ENCODE results near the gene DNER. TPM values are rescaled to one million over a fixed set of nuclear protein-coding genes. Genes with fewer than 3 reads are reported as not detected.

DNER gene
- total and polyA plus RNA-seq, 2 of the 13 experiments (the other 11 are each of a cell fraction or from before 2014, with no cell fraction given): not detected

- H2AFZ ChIP-seq (ENCODE audit: low read length): no peak overlapping the region
- intact Hi-C loops (cut with micrococcal nuclease; ENCODE audit: unreplicated experiment): no loop called here
- H3K36me3 ChIP-seq (replicated peaks in 1 of 2; ENCODE audit: control insufficient read depth in 1 of 2, insufficient read depth in 2 of 2, low read length in 2 of 2): no peaks in the 10 kb centered on the region
- DNase-seq (ENCODE audit: low spot score) (no peak), ATAC-seq (no peak), FAIRE-seq (no peak)
- no peak overlapping the region for H3K9ac ChIP-seq (ENCODE audit: insufficient read depth, low read depth, low read length)
- ChIA-PET CTCF (ENCODE audit: low intra/inter-chr PET ratio, low total read pairs) (no interaction called here), POLR2A (no interaction called here)
- H3K79me2 ChIP-seq (ENCODE audit: insufficient read depth, low read length): no peaks in the 10 kb centered on the region
- no peaks in the 10 kb centered on the region for H3K9me3 ChIP-seq (ENCODE audit: low read length)
- no peaks in the 10 kb centered on the region for H4K20me1 ChIP-seq (ENCODE audit: insufficient read depth, low read length)
- in situ Hi-C loops (cut with HindIII; ENCODE audit: extremely low pct_ligation_motif_present, low pct_unique_long_range_greater_than_20kb): no loop called here
- no peak overlapping the region for H3K4me3 ChIP-seq (replicated peaks in 1 of 3; ENCODE audit: insufficient read depth in 1 of 3, low read depth in 2 of 3, low read length in 3 of 3)
- H3K27ac ChIP-seq (ENCODE audit: extremely low read length, insufficient read depth, low read length): no peak overlapping the region
- H3K4me2 ChIP-seq (ENCODE audit: low read depth, low read length): no peak overlapping the region
- WGBS (ENCODE audit: low lambda C conversion rate): 50% methylated on average over 12 of the region's 12 CpGs
- peaks cover 15% of the 10 kb centered on the region for H3K4me1 ChIP-seq (ENCODE audit: insufficient read depth, low read length)
- BruUV-seq (replicated peaks): no TSS peak
- peaks cover 0 to 4% of the 10 kb centered on the region in 2 experiments; a peak in 1 of 5 replicates for H3K27me3 ChIP-seq (ENCODE audit: control insufficient read depth in 1 of 2, insufficient read depth in 2 of 2, low read length in 2 of 2)
- TF ChIP-seq ZNF615 (CRISPR knock-in tag; IDR thresholded peaks at IDR 0.05; ENCODE audit: borderline replicate concordance) (no peak), ZNF124 (CRISPR knock-in tag; IDR thresholded peaks at IDR 0.05) (no peak), DNMT3B (CRISPR knock-in tag; conservative IDR thresholded peaks at IDR 0.05) (no peak), CEBPB (IDR thresholded peaks at IDR 0.05; ENCODE audit: borderline replicate concordance, low read depth, low read length) (no peak), ZNF777 (CRISPR knock-in tag; IDR thresholded peaks at IDR 0.05) (no peak), JUNB (CRISPR knock-in tag; IDR thresholded peaks at IDR 0.05; ENCODE audit: borderline replicate concordance) (no peak), THRA (CRISPR knock-in tag; IDR thresholded peaks at IDR 0.05; ENCODE audit: borderline replicate concordance) (no peak), ZNF136 (CRISPR knock-in tag; IDR thresholded peaks at IDR 0.05; ENCODE audit: low read depth) (no peak), TBX3 (IDR thresholded peaks at IDR 0.05; ENCODE audit: borderline replicate concordance) (no peak), ZNF24 (IDR thresholded peaks at IDR 0.05) (no peak)
- TF ChIP-seq, protein P1, sequence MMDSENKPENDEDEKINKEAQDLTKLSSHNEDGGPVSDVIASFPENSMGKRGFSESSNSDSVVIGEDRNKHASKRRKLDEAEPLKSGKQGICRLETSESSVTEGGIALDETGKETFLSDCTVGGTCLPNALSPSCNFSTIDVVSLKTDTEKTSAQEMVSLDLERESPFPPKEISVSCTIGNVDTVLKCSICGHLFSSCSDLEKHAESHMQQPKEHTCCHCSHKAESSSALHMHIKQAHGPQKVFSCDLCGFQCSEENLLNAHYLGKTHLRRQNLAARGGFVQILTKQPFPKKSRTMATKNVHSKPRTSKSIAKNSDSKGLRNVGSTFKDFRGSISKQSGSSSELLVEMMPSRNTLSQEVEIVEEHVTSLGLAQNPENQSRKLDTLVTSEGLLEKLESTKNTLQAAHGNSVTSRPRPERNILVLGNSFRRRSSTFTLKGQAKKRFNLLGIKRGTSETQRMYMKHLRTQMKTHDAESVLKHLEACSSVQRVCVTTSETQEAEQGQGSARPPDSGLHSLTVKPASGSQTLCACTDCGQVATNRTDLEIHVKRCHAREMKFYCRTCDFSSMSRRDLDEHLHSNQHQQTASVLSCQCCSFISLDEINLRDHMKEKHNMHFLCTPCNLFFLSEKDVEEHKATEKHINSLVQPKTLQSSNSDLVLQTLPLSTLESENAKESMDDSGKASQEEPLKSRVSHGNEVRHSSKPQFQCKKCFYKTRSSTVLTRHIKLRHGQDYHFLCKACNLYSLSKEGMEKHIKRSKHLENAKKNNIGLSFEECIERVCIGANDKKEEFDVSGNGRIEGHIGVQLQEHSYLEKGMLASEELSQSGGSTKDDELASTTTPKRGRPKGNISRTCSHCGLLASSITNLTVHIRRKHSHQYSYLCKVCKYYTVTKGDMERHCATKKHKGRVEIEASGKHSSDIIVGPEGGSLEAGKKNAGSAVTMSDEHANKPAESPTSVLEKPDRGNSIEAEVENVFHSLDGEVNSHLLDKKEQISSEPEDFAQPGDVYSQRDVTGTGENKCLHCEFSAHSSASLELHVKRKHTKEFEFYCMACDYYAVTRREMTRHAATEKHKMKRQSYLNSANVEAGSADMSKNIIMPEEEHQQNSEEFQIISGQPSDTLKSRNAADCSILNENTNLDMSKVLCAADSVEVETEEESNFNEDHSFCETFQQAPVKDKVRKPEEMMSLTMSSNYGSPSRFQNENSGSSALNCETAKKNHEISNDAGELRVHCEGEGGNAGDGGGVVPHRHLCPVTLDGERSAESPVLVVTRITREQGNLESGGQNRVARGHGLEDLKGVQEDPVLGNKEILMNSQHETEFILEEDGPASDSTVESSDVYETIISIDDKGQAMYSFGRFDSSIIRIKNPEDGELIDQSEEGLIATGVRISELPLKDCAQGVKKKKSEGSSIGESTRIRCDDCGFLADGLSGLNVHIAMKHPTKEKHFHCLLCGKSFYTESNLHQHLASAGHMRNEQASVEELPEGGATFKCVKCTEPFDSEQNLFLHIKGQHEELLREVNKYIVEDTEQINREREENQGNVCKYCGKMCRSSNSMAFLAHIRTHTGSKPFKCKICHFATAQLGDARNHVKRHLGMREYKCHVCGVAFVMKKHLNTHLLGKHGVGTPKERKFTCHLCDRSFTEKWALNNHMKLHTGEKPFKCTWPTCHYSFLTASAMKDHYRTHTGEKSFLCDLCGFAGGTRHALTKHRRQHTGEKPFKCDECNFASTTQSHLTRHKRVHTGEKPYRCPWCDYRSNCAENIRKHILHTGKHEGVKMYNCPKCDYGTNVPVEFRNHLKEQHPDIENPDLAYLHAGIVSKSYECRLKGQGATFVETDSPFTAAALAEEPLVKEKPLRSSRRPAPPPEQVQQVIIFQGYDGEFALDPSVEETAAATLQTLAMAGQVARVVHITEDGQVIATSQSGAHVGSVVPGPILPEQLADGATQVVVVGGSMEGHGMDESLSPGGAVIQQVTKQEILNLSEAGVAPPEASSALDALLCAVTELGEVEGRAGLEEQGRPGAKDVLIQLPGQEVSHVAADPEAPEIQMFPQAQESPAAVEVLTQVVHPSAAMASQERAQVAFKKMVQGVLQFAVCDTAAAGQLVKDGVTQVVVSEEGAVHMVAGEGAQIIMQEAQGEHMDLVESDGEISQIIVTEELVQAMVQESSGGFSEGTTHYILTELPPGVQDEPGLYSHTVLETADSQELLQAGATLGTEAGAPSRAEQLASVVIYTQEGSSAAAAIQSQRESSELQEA (CRISPR knock-in tag; IDR thresholded peaks at IDR 0.05; ENCODE audit: not compliant biosample characterization): no peak
- TF ChIP-seq, protein P2, sequence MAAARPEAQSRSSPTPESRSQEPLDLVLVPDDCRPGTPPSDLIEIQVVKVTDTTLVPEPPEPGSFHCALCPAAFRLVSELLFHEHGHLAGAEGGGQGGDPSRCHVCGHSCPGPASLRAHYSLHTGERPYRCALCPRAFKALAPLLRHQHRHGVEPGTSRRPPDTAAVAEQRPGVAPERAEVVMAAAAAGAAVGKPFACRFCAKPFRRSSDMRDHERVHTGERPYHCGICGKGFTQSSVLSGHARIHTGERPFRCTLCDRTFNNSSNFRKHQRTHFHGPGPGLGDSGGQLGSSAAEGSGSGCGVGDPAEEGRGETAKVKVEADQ (CRISPR knock-in tag; IDR thresholded peaks at IDR 0.05; ENCODE audit: borderline replicate concordance): no peak
- TF ChIP-seq, protein P3, sequence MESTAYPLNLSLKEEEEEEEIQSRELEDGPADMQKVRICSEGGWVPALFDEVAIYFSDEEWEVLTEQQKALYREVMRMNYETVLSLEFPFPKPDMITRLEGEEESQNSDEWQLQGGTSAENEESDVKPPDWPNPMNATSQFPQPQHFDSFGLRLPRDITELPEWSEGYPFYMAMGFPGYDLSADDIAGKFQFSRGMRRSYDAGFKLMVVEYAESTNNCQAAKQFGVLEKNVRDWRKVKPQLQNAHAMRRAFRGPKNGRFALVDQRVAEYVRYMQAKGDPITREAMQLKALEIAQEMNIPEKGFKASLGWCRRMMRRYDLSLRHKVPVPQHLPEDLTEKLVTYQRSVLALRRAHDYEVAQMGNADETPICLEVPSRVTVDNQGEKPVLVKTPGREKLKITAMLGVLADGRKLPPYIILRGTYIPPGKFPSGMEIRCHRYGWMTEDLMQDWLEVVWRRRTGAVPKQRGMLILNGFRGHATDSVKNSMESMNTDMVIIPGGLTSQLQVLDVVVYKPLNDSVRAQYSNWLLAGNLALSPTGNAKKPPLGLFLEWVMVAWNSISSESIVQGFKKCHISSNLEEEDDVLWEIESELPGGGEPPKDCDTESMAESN (CRISPR knock-in tag; conservative IDR thresholded peaks at IDR 0.05): no peak
Measured at GRCh38 chr2:229447227-229447626, 267.1 kb downstream of the DNER start.

Measured in HepG2 (cell line).